LNCAP (cell line): ENCODE measurements around the gene NKIRAS1.

Experiments used
- CTCF ChIP-seq: fragments of 450-650 bp; IDR thresholded peaks from 2 replicates; pipeline ENCODE4 v1.5.1; 2017; ENCODE audit warnings: mild to moderate bottlenecking

NKIRAS1 gene

GRCh38 chr3:23921052-23921511, 4.3 kb upstream of the NKIRAS1 start:
- no peak for TF ChIP-seq CTCF

- no peak for TF ChIP-seq CTCF
Observed at GRCh38 chr3:23920151-23920655, 3.4 kb upstream of the NKIRAS1 start.

- TF ChIP-seq CTCF = no peak
Observed at GRCh38 chr3:23919628-23920027, 2.8 kb upstream of the NKIRAS1 start.

DNA sequence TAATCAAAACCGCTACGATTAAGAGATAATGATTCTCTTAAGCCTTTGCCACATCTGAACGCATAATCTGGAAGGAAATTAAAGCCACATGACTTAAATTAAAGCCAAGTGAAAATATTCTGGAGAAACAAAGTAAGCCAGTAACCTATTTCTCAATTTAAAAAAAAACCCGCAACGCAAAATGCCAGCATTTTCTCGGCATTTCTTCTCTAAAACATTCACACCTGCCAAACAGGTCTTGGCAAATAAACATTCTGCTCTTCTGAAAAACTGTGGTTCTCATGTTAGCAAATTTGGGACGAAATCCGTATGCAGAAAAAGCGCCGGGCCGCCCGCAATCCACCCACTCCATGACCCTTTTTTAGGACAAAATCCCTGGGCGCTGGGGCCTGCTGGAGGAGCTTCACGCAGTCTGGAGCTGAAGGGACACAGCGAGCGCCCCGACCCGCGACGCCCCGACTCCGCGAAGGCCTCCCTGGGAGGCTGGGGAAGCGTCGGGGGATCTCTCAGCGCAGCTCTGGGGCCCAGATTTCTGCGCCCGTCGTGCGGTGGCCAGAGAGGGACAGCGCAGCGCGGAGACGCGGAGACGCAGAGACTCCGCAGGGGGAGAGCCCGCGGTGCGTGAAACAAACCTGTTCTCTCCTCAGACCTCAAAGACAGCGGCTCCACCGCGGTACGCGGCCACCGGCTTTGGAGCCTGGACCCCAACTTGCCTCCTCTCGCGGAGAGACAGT, 471 bp downstream of the NKIRAS1 start:
- no peak for TF ChIP-seq CTCF

DNA sequence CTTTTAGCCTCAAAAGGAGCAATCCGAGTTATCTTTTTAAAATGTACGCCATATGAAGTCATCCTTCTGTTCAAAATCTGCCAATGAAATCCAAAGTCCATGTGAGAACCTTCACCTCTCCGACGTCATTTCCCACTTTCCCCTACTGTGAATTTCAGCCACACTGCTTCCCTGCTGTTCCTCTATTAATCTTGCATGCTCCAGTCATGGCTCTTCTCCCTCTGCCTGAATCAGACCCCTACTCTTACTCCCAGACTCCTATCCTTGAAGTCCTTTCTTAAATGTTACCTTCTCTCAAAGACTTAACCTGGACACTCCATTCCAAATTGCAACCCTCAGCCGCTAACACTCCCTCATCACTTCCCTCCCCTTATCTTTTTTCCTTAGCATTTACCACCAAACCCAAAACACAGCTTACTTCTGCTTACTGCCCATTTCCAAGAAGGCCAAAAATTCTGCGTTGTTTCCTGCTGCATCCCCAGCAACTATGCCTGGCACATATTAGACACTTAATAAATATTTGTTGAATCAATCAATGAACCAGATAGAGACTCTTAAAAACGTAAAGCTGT, 1.2 kb downstream of the NKIRAS1 start:
- TF ChIP-seq CTCF = no peak

DNA sequence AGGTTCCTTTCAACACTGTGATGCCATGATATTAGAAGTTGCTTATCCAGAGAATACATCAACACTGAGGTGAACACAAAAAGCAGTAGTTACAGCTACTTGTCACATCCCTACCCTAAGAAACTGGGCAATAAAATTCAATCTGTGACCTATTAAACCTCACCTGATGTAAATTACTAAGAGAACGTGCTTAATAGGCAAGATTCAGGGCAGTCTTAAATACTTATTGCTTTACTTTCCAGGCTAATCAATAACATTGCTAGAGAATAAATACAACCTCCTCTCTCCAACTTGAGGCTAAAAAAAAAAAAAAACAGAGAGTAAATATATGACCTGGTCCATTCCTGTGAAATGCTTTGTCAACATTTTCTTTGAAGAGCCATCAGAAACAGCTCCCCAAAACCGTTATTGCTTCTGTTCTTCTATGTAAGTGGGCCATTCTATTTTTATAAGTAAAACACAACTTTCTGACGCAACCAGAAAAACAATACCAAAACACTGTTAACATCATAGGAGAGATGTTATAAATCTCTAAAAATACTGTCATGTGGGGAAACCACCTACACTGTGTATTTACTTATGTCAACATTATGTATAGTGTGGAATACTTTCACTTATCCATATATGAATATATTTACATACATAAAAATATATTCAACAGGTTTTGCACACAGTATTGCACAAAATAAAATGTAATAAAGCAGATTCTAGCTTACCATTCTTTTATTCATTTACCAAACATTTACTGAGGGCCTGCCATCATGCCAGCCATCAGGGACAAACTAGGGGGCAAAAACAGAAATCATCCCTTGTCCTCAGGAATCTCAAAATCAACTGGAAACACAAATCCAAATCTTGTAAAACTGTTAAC, 2.7 kb downstream of the NKIRAS1 start:
- TF ChIP-seq CTCF = no peak

DNA sequence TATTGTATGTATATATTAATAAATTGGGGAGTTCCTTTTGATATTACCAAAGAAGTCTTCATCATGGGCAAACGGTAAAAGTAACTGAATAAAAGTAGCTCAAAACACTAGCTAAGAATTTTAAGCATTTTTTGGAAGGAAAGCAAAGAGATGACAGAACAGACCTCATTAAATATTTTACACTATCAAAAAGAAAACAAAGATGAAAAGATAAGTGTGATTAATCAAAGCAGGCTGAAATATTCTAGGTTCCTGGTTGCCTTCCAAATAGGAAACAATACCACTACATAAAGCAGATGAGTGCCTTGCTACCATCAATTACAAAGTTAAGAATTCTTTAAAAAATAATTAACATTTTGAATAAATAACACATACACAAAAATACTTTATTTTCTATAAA, 3.6 kb downstream of the NKIRAS1 start:
- TF ChIP-seq CTCF = no peak
